HG02759 (cell line): ENCODE measurements around the gene ZBTB20.

ENCODE experiments used
- ATAC-seq: cut with Tn5 transposase; IDR thresholded peaks from one replicate; pipeline ENCODE4 v1.9.1; 2021; ENCODE audit warnings: mild to moderate bottlenecking, moderate library complexity; ENCODE audit not compliant: unreplicated experiment

ZBTB20 gene

DNA sequence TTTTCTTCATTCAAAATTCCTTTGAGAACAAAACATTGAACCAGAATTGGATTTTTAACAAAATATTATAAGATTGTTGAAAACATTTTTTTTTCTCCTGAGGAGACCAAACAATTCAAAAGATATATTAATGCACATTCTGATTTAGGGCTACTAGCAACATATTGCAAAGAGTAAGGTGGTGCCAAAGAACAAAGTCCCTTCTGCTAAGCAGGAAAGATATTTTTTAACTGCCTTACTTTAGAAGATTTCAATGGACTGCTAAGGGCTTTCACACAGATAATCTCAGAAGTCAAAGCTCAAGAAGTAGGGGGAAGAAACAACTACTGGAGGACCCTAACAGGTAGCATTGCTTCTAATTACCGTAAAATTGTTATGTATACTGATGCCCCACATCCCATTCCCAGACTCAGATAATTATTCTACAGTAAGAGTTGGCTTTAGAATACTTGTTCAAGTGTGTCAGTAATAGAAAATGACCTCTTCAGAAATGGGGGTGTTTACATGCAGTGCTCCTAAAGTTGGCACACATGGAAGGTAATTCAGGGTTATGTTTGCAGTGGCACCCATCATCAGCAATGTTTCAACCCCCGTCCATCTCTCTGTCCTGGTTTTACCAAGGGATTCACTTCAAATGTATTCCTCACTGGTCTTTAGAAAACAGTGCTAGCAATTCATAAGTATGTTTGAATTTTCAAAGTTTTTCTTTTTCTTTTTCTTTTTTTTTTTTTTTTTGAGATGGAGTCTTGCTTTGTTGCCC, 354.7 kb downstream of the ZBTB20 start:
- ATAC-seq, result no peak

DNA sequence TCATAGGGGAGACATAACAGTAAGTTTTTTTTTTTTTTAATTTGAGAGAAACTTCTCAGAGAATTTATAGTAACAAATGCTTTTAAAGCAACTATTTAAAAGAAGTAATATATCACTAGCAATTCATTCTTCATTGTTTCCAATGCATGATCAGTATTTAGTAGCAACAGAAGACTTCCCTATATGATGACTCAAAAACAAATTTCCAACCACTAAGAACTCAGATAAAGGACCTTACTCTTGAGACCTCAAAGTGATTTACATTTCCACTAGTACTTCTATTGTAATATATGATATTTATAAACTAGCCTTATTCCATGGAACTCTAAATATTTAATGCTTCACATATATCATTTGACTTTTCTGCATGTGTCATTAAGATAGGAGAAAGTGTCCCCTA, 356.3 kb downstream of the ZBTB20 start:
- ATAC-seq, result no peak

DNA sequence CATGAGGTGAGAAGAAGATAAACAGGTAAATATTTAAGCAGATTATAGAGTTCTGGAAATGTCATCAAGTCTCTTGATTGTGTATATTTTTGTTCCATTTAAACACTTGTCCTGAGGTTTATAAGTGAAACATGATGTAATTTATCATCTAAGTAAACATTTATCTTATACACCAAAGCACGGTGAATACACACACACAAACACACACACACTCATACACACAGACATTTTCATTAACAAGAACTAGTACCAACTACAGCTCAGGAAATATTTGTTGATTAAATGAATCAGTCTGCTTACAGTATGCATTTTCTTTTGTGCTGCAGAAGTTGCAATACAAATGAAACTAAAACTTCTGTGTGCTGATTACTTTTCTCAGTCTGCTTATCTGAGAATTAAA, 357.3 kb downstream of the ZBTB20 start:
- no peak for ATAC-seq

DNA sequence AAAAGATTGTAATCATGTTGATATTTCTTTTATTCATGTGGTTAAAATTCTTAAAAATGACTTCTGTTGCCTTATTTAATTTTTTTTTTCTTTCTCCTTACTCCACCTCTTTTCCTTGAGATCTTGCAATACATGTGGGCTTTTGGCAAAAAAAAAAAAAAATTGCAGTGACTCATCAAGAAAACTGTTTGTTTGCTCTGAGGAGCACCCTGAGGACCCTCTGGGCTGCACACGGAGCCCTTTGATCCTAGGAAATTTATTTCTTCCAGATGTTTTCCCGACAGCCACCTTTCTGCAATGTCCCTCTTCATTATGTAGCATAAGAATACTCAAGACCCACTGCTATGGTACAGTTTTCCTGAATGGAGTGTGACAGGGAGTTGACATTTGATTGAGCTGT, 371.7 kb downstream of the ZBTB20 start:
- no peak for ATAC-seq

DNA sequence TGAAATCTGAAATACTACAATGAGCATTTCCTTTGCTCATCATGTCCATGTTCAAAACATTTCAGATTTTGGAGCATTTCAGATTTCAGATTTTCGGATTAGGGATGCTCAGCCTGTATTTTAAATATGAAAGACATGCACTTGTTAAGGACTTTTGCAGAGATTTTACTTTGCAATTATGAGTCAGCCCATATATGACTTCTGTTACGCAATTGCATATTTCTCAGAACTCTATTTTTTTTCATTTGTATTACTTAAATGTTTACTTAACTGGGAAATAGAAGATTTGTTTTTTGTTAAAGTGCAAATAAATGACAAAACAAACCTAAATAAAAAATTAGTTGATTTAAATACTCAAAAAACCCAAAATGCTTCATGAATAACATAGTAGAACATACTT, 376.2 kb downstream of the ZBTB20 start:
- ATAC-seq, result no peak

DNA sequence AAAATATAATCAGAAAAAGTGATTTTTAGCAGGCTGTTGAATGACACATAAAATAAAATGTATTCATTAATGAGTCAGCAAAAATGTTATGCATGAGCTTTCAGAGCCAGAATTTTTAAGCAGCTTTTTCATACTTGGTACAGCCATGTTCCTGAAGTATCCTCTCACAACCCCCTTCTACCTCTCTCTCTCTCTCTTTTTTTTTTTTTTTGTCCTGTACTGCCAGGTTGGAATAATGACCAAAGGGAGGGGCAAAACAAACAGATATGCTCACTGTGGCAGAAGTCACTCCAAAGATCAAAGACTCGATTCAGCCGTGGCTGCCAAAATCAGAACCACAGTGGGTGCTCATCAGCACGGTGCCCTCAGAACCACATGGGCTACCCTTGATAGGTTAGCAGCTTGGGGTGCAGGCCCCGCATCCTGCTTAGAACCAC, 383.0 kb downstream of the ZBTB20 start:
- ATAC-seq, result no peak

DNA sequence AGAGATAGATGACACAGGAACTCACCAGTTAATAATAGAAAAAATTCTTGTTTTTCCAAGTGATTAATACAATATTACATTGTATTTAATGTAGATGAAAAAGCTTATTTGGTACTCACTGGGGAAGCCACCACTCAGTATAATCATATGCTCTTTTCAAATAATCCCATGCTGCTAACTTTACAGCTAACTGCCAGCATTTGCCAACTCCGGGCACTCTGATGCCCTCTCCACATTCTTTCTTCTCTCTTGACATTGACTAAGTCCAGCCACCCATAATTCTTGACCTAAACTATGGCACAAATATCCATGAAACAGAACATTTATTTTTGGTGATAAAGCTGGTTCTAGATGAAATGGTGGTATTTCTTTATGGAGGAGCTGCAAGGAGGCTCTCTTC, 384.9 kb downstream of the ZBTB20 start:
- no peak for ATAC-seq

DNA sequence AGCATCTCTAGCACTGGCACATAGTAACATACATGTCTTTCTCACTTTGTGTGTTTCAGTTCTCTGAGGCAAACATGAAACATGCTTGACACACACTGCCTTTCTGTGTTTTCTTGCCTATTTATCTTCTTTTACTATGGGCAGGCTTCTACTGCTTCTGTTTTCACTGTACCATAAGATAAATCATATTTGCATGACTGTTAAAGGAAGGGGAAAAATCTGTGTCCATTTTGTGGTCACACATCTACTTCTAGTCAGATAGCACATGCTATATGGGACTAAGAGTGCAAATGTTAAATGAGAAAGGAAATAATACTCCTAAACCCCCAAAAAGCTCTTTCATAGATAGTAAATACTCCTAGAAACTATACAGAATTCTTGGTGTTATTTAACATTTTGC, 386.4 kb downstream of the ZBTB20 start:
- no peak for ATAC-seq

DNA sequence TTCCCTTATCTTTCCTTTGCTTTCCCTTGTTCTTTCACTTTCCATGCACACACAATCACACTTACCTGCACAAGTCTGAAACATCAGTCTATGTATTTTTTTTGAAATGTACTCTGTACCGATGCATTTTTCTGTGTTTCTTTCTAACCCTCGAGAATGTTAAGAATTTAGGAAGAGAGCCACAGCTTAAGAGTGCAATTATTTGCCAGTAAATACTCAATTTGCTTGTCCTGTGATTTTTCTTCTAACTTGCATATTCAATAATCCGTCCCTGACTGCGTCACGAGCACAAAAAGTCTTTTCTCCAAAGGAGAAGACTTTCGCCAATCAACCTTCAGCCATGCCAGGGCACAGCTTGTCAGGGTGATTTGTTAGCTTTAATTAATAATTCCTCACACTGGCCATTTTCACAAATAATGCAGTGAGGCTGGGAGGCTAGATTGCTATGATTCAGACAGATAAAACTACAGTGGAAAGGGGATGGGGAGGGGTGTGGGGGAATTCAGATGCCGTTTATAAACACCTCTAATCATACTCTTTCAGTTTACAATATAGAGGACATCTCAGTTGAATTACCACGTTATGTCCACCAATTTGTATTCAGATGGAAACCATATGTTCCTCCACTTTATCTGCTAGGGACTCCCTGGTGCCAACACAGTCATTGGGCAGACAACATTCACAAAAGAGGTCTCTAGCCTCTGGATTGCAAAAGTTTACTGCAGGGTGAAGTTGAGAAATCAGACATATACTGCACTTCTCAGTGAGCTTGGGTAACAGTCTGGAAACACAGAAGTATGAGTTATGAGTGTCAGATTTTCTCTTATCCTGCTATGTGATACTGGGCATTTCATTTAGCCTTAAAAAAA, 388.0 kb downstream of the ZBTB20 start:
- no peak for ATAC-seq

DNA sequence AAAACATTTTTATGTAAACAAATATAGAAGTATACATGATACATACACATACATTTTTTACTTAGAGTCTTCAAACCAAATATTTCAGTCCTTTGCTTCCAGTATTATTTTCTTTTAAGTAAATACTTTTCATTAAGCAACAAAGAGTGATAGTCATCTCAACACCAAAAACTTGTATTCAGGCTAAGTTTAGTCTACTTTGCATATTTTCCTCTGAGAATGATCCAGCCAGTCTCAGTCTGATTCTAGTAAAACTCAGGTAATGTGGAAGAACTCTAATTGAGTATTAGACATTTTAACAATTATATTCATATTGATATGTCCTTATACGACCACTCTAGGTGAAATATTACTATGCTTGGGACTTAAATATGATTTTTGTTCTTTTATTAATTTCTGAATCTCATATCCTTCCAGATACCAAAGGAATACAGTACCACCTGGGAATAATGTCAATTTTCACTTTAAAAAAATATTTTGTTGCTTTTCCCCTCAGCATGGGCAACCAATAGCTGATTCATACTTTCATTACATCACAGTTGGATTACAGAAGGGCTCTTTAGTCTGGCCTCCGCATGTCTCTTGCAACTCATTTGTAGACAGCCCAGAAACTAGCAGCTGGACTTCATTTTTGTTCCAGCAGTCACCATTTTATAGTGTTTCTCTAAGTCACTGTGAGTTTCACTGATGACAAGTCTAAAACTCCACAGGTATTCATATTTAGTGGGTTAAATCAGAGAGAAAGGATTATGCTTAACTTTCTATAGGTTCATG, 390.4 kb downstream of the ZBTB20 start:
- ATAC-seq, result peak; percentile 78

DNA sequence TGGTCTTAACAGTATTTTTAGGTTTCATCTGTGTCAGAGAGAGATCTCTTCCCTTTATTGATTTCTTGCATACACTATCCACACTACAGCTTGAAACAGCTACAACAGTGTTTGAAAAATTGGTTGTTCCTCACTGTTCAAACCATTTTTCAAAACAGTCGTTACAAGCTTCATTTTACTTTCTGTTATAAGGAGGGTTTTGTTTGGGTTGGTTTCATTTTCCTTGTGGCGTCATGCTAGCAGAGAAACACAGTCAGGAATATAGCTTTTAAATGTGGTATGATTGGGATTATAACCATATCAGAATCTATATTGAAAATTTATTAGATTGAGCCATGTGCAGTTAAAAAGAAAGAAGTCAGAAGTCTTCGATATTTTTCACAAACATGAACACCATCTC, 400.6 kb downstream of the ZBTB20 start:
- no peak for ATAC-seq

DNA sequence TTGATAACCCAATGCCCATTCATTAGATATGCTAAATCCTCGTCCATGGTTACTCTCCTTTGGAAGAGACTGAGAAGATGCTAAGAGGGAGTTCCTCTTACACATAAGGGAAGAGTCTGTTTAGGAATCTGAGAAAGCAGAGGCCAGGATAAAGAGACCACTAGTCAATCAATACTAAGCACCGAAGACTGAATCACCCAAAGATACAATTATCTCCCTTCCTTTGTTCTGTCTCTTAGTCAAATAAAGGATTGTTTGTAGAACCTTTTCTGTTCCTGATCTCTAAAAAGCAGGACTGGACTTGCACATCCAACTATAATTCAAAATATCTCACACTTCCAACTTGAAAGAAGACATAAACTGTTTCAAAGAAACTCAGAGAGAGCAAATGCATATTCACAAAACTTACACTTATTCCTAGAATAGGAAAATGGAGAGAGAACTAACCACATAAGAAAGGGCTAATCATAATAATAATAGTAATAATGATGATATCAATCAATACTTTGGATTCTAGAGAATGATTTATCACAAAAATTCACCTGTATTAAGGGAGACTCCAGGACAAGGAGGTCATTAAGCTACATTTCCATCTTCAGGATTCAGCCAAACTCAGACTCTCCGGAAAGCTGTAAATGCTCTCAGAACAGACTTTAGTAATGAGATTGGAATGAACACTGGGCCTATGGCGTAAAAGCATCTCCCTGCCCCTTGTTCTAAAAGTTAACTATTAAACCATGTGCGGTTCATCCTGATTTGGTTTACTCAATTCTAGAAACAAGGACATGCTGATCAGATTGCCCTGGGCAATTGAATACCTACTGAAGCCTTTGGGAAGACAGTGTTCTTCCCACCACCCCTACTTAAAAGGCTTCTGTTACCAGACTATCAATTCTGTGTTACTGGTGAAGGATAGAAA, 401.5 kb downstream of the ZBTB20 start:
- no peak for ATAC-seq

DNA sequence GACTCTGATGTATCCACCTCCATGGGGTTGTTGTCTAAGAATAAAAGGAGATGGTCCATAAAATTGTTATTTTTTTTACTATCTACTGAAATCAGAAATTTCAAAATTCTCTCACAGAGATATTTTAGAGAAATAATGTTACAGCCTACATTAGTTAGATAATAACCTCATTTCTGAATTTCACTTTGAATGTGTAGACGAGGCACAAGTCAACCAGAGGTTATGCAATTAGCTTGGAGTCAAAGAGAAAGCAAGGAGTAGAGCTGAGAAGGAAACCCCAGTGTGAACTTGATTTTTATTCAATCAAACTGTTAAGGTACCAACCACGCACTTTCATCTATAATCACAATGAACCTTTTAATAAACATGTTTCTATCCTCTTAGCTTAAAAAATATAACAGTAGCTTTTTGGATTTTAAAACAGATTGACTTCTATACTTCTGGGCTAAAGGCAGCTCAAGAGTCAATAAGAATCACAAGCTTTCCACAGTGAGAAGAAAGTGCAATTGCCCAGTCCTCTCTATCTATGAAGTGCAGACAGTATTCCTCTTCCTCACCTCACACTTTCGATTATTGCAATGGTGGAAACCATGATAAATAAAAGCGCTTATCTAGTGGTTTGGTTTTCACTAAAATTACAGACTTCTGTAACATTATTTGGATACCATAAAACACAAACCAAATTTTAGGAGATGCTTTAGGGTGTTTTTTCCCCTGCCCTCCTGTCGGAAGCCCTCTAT, 403.2 kb downstream of the ZBTB20 start:
- no peak for ATAC-seq

DNA sequence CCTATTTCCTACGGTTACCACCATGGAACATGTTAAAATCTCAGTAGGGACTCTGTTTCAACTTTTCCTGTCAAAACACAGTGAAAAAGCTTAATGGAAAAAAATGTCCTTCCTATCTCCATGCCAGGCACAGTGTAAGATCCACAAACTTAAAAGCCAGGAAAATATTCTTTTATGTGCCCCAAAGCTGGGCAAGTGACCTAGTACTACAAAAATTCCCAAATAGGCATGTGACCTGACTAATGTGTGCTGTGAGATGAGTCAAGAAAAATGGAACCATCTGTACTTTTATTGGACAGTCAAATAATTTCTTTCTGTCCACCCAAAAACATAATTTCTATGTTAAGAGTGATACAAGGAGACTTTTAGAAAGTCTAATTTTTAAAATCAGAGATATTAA, 406.0 kb downstream of the ZBTB20 start:
- no peak for ATAC-seq

DNA sequence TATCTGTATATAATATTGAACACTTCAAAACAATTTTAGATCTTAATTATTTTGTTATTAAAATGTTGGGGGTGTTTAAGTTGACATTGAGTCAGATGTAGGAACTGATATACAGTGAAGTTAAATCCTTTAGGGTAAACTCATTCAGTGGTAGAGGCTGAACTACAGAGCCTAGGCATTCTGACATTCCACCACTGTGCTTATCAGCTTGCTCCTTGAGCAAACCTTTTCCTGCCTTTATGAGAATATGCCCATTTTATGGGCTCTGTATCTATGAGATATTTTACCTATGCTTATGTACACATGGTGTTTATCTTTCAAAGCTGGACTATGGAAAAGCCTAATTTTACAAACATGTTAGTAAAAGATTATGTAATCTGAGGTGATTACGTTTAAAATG, 407.5 kb downstream of the ZBTB20 start:
- ATAC-seq, result no peak

DNA sequence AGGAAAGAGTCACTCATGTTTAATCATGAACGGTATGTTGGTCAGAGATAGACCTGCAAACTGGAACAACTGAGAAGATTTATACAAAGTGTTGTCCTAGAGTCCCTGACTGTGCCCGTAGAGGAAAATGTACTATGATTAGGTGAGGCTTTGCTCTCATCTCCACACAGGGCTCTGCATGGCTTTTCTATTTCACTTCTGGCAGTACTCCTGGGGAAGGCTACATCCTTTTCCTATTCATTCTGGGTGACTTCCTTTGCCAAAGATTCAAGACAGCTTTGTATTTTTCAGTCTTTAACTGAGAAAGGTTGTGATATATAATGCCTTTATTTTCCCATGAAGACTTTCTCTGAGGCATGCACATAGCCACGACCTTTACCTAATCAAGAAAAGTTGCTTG, 414.7 kb downstream of the ZBTB20 start:
- no peak for ATAC-seq

DNA sequence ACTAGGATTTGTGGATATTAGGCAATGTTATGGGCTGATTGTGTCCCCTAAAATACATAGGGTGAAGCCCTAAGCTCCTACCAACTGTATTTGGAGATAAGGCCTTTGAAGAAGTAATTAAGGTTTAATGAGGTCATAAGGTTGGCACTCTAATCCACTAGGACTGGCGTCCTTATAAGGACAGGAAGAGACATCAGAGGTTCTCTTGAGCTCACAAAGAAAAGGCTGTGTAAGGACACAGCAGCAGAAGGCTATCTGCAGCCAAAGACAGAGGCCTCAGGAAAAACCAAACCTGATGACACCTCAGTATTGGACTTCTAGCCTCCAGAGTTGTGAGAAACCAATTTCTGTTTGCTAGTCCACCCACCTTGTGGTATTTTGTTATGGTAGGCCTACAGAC, 416.7 kb downstream of the ZBTB20 start:
- ATAC-seq, result no peak

DNA sequence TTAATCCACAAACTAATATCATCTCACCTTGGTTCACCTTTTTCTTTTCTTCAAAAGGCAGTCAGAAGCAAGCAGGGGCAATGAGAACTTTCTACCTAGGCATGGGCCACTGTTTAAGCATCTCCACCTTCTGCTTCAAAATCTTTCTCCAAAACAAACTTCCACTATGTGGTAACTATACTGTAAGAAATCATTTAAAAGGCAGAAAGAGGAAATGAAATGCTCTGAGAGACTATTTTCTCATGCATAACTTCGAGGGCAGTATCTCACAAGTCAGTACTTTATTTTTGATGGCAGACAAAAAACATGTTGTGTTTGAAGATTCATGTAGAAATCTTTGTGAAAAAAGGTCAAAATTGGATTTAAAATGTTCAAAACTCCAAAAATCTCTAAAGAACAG, 419.7 kb downstream of the ZBTB20 start:
- no peak for ATAC-seq

DNA sequence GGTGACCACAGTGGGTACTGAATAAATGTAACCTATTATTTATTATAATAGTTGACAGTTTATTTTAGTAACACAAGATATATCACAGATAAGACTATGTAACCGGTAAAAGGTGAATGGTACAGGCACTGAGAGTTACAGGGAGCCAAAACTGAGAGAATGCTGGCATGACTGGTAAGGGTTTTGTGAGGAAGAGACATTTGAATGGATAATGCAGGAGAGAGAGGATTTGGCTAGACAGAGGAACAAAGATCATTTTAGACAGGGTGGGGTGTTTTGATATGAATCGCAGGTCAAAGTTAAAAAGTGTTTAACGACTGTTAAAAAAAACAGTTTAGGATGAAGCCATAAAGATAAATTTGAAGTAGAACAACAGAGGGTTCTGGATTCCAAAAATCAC, 421.1 kb downstream of the ZBTB20 start:
- no peak for ATAC-seq

DNA sequence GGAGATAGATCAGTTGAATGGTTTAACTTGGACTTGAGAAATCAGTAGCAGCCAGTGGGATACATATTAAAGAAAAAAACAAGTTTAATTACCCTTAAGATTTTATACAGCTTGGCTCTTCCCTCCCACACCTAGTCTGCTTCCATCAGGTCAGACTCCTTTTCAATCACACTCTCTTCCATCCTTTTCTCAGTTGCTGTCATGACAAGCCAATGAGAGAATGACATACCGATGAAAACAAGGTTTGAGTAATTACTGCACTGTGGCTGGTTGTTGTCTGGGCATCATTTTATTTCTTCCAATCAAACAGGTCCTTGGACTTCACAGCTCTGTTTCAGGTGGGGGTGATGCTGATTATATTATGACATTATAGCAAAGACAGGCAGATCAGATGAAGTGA, 424.6 kb downstream of the ZBTB20 start:
- ATAC-seq, result no peak
